ENCODE measurements around the gene DAG1.

Gene DAG1

GRCh38 chr3:49497606-49498005, 27.5 kb downstream of the DAG1 start:
- Histone ChIP-seq H3K36me3 (ENCODE audit: control insufficient read depth, insufficient read depth, low read length) (no peaks in the 10 kb centered on the region), H3K27me3 (replicated peaks; ENCODE audit: control insufficient read depth, insufficient read depth, low read length, poor library complexity, severe bottlenecking) (no peaks in the 10 kb centered on the region), H3K4me1 (ENCODE audit: control insufficient read depth, insufficient read depth, low read length, poor library complexity, severe bottlenecking) (no peaks in the 10 kb centered on the region), H3K4me3 (ENCODE audit: insufficient read depth, low read depth, low read length, poor library complexity, severe bottlenecking) (no peak overlapping the region), H3K9me3 (ENCODE audit: control insufficient read depth, low read length) (no peaks in the 10 kb centered on the region), H3K27ac (ENCODE audit: insufficient read depth, low read length, poor library complexity, severe bottlenecking) (no peak overlapping the region)
- DNase-seq: no peak

- Histone ChIP-seq H3K9me3 (ENCODE audit: control insufficient read depth, low read length) (no peaks in the 10 kb centered on the region), H3K4me3 (ENCODE audit: insufficient read depth, low read depth, low read length, poor library complexity, severe bottlenecking) (no peak overlapping the region), H3K27me3 (replicated peaks; ENCODE audit: control insufficient read depth, insufficient read depth, low read length, poor library complexity, severe bottlenecking) (no peaks in the 10 kb centered on the region), H3K4me1 (ENCODE audit: control insufficient read depth, insufficient read depth, low read length, poor library complexity, severe bottlenecking) (no peaks in the 10 kb centered on the region), H3K27ac (ENCODE audit: insufficient read depth, low read length, poor library complexity, severe bottlenecking) (no peak overlapping the region), H3K36me3 (ENCODE audit: control insufficient read depth, insufficient read depth, low read length) (no peaks in the 10 kb centered on the region)
- DNase-seq: no peak
Observed at GRCh38 chr3:49498239-49498638, 28.2 kb downstream of the DAG1 start.

- Histone ChIP-seq H3K36me3 (ENCODE audit: control insufficient read depth, insufficient read depth, low read length) (no peaks in the 10 kb centered on the region), H3K9me3 (ENCODE audit: control insufficient read depth, low read length) (no peaks in the 10 kb centered on the region), H3K4me1 (ENCODE audit: control insufficient read depth, insufficient read depth, low read length, poor library complexity, severe bottlenecking) (no peaks in the 10 kb centered on the region), H3K27ac (ENCODE audit: insufficient read depth, low read length, poor library complexity, severe bottlenecking) (no peak overlapping the region), H3K4me3 (ENCODE audit: insufficient read depth, low read depth, low read length, poor library complexity, severe bottlenecking) (no peak overlapping the region), H3K27me3 (replicated peaks; ENCODE audit: control insufficient read depth, insufficient read depth, low read length, poor library complexity, severe bottlenecking) (no peaks in the 10 kb centered on the region)
- DNase-seq: no peak
Observed at GRCh38 chr3:49498648-49499047, 28.6 kb downstream of the DAG1 start.

GRCh38 chr3:49500205-49500731, 30.2 kb downstream of the DAG1 start:
- Histone ChIP-seq H3K4me1 (ENCODE audit: control insufficient read depth, insufficient read depth, low read length, poor library complexity, severe bottlenecking) (no peaks in the 10 kb centered on the region), H3K36me3 (ENCODE audit: control insufficient read depth, insufficient read depth, low read length) (no peaks in the 10 kb centered on the region), H3K4me3 (ENCODE audit: insufficient read depth, low read depth, low read length, poor library complexity, severe bottlenecking) (no peak overlapping the region), H3K27ac (ENCODE audit: insufficient read depth, low read length, poor library complexity, severe bottlenecking) (no peak overlapping the region), H3K9me3 (ENCODE audit: control insufficient read depth, low read length) (no peaks in the 10 kb centered on the region), H3K27me3 (replicated peaks; ENCODE audit: control insufficient read depth, insufficient read depth, low read length, poor library complexity, severe bottlenecking) (no peaks in the 10 kb centered on the region)
- DNase-seq: no peak

GRCh38 chr3:49500732-49501609, 30.9 kb downstream of the DAG1 start:
- no peaks in the 10 kb centered on the region for H3K27me3 ChIP-seq (replicated peaks; ENCODE audit: control insufficient read depth, insufficient read depth, low read length, poor library complexity, severe bottlenecking)
- no peak overlapping the region for H3K27ac ChIP-seq (ENCODE audit: insufficient read depth, low read length, poor library complexity, severe bottlenecking)
- DNase-seq: no peak
- H3K9me3 ChIP-seq (ENCODE audit: control insufficient read depth, low read length): no peaks in the 10 kb centered on the region
- H3K4me1 ChIP-seq (ENCODE audit: control insufficient read depth, insufficient read depth, low read length, poor library complexity, severe bottlenecking): no peaks in the 10 kb centered on the region
- no peak overlapping the region for H3K4me3 ChIP-seq (ENCODE audit: insufficient read depth, low read depth, low read length, poor library complexity, severe bottlenecking)
- no peaks in the 10 kb centered on the region for H3K36me3 ChIP-seq (ENCODE audit: control insufficient read depth, insufficient read depth, low read length)

GRCh38 chr3:49501842-49502241, 31.8 kb downstream of the DAG1 start:
- H3K27me3 ChIP-seq (replicated peaks; ENCODE audit: control insufficient read depth, insufficient read depth, low read length, poor library complexity, severe bottlenecking): no peaks in the 10 kb centered on the region
- no peak for DNase-seq
- H3K36me3 ChIP-seq (ENCODE audit: control insufficient read depth, insufficient read depth, low read length): no peaks in the 10 kb centered on the region
- H3K27ac ChIP-seq (ENCODE audit: insufficient read depth, low read length, poor library complexity, severe bottlenecking): no peak overlapping the region
- H3K4me1 ChIP-seq (ENCODE audit: control insufficient read depth, insufficient read depth, low read length, poor library complexity, severe bottlenecking): no peaks in the 10 kb centered on the region
- H3K4me3 ChIP-seq (ENCODE audit: insufficient read depth, low read depth, low read length, poor library complexity, severe bottlenecking): no peak overlapping the region
- H3K9me3 ChIP-seq (ENCODE audit: control insufficient read depth, low read length): no peaks in the 10 kb centered on the region

- no peak overlapping the region for H3K27ac ChIP-seq (ENCODE audit: insufficient read depth, low read length, poor library complexity, severe bottlenecking)
- no peak overlapping the region for H3K4me3 ChIP-seq (ENCODE audit: insufficient read depth, low read depth, low read length, poor library complexity, severe bottlenecking)
- H3K36me3 ChIP-seq (ENCODE audit: control insufficient read depth, insufficient read depth, low read length): peaks cover 10% of the 10 kb centered on the region
- H3K27me3 ChIP-seq (replicated peaks; ENCODE audit: control insufficient read depth, insufficient read depth, low read length, poor library complexity, severe bottlenecking): no peaks in the 10 kb centered on the region
- no peaks in the 10 kb centered on the region for H3K9me3 ChIP-seq (ENCODE audit: control insufficient read depth, low read length)
- no peak for DNase-seq
- no peaks in the 10 kb centered on the region for H3K4me1 ChIP-seq (ENCODE audit: control insufficient read depth, insufficient read depth, low read length, poor library complexity, severe bottlenecking)
Observed at GRCh38 chr3:49506906-49507305, 36.8 kb downstream of the DAG1 start.

GRCh38 chr3:49509028-49509561, 39.0 kb downstream of the DAG1 start:
- peaks cover 24% of the 10 kb centered on the region for H3K36me3 ChIP-seq (ENCODE audit: control insufficient read depth, insufficient read depth, low read length)

GRCh38 chr3:49511639-49512038, 41.6 kb downstream of the DAG1 start:
- Histone ChIP-seq H3K36me3 (ENCODE audit: control insufficient read depth, insufficient read depth, low read length) (peaks cover 26% of the 10 kb centered on the region), H3K4me3 (ENCODE audit: insufficient read depth, low read depth, low read length, poor library complexity, severe bottlenecking) (no peak overlapping the region), H3K27me3 (replicated peaks; ENCODE audit: control insufficient read depth, insufficient read depth, low read length, poor library complexity, severe bottlenecking) (no peaks in the 10 kb centered on the region), H3K4me1 (ENCODE audit: control insufficient read depth, insufficient read depth, low read length, poor library complexity, severe bottlenecking) (no peaks in the 10 kb centered on the region), H3K27ac (ENCODE audit: insufficient read depth, low read length, poor library complexity, severe bottlenecking) (no peak overlapping the region), H3K9me3 (ENCODE audit: control insufficient read depth, low read length) (no peaks in the 10 kb centered on the region)
- no peak for DNase-seq

More at GRCh38 chr3:49509028-49509561, 39.0 kb downstream of the DAG1 start:
- Histone ChIP-seq H3K4me1 (ENCODE audit: control insufficient read depth, insufficient read depth, low read length, poor library complexity, severe bottlenecking) (no peaks in the 10 kb centered on the region), H3K27ac (ENCODE audit: insufficient read depth, low read length, poor library complexity, severe bottlenecking) (no peak overlapping the region), H3K27me3 (replicated peaks; ENCODE audit: control insufficient read depth, insufficient read depth, low read length, poor library complexity, severe bottlenecking) (no peaks in the 10 kb centered on the region), H3K4me3 (ENCODE audit: insufficient read depth, low read depth, low read length, poor library complexity, severe bottlenecking) (no peak overlapping the region), H3K9me3 (ENCODE audit: control insufficient read depth, low read length) (no peaks in the 10 kb centered on the region)
- DNase-seq: no peak

- DNase-seq: no peak
- no peaks in the 10 kb centered on the region for H3K9me3 ChIP-seq (ENCODE audit: control insufficient read depth, low read length)
- H3K27ac ChIP-seq (ENCODE audit: insufficient read depth, low read length, poor library complexity, severe bottlenecking): no peak overlapping the region
- no peaks in the 10 kb centered on the region for H3K4me1 ChIP-seq (ENCODE audit: control insufficient read depth, insufficient read depth, low read length, poor library complexity, severe bottlenecking)
- peaks cover 35% of the 10 kb centered on the region for H3K36me3 ChIP-seq (ENCODE audit: control insufficient read depth, insufficient read depth, low read length)
- H3K4me3 ChIP-seq (ENCODE audit: insufficient read depth, low read depth, low read length, poor library complexity, severe bottlenecking): no peak overlapping the region
- no peaks in the 10 kb centered on the region for H3K27me3 ChIP-seq (replicated peaks; ENCODE audit: control insufficient read depth, insufficient read depth, low read length, poor library complexity, severe bottlenecking)
Observed at GRCh38 chr3:49512781-49513355, 42.8 kb downstream of the DAG1 start.
